Small intestine (tissue), 7 donors: ENCODE data around the gene MYOM3. TPM values are rescaled to one million over a fixed set of nuclear protein-coding genes. Genes with fewer than 3 reads are reported as not detected.

ENCODE experiments used
- DNase-seq, 2 donors: peaks; one replicate each; pipeline versions ENCODE4 v3.0.0 to v3.0.0-alpha.2; 2013
- FAIRE-seq: peaks from 2 replicates; lab custom pipeline; 2012; peaks lifted over from hg19 to GRCh38; lab: Jason Lieb, UNC
- H3K27ac ChIP-seq, 3 donors: one replicate each; pipeline ENCODE4 v1.5.1; 2013; ENCODE audit warnings: low read length in 2 of 3, mild to moderate bottlenecking in 2 of 3, control low read depth in 1 of 3, inconsistent platforms in 1 of 3, low read depth in 1 of 3, moderate library complexity in 1 of 3
- H3K27me3 ChIP-seq, 3 donors: one replicate each; pipeline ENCODE4 v1.6.1; 2013; ENCODE audit warnings: low read length in 3 of 3, inconsistent platforms in 1 of 3; ENCODE audit not compliant: control insufficient read depth in 3 of 3, insufficient read depth in 3 of 3
- H3K36me3 ChIP-seq, 3 donors: one replicate each; pipeline ENCODE4 v1.6.1; 2013; ENCODE audit warnings: low read length in 3 of 3, inconsistent platforms in 1 of 3, low read depth in 1 of 3, mild to moderate bottlenecking in 1 of 3, moderate library complexity in 1 of 3; ENCODE audit not compliant: control insufficient read depth in 3 of 3, insufficient read depth in 2 of 3
- H3K4me1 ChIP-seq, 3 donors: one replicate each; pipeline ENCODE4 v1.6.1; 2013; ENCODE audit warnings: low read length in 2 of 3, inconsistent platforms in 1 of 3, low read depth in 1 of 3, mild to moderate bottlenecking in 1 of 3, moderate library complexity in 1 of 3; ENCODE audit not compliant: control insufficient read depth in 3 of 3, insufficient read depth in 2 of 3
- H3K4me3 ChIP-seq, 3 donors: one replicate each; pipeline ENCODE4 v1.5.1; 2013; ENCODE audit warnings: low read length in 3 of 3, control low read depth in 1 of 3, inconsistent platforms in 1 of 3, low read depth in 1 of 3, mild to moderate bottlenecking in 1 of 3, moderate library complexity in 1 of 3
- H3K9me3 ChIP-seq, 2 donors: one replicate each; pipeline ENCODE4 v1.6.1; 2013; ENCODE audit warnings: low read depth in 1 of 2, low read length in 1 of 2; ENCODE audit not compliant: control insufficient read depth in 2 of 2, insufficient read depth in 1 of 2
- WGBS, 3 donors: extraction: QIAGEN DNeasy Blood & Tissue Kit; methylation state at CpG; one replicate each; pipeline ENCODE4 v1.1.7; 2013; 5-methylcytosine and 5-hydroxymethylcytosine counted together
- polyA plus RNA-seq, 4 donors: library from polyadenylated mRNA; stranded (reverse) in 3 of 4; unstranded in 1 of 4; fragments of 200-250 nt in 3 of 4; fragments of 120-200 nt in 1 of 4; gene quantifications; one replicate each; pipeline versions ENCODE4 v1.2.1 to v1.2.3, GENCODE V29; 2013
- donor health status: healthy with polysubstance abuse.
- donor health status: control.
- donor health status: control.
- donor health status: Bipolar disorder and iron deficiency.
- donor health status: healthy.

The MYOM3 gene
- polyA plus RNA-seq, 4 donors, result 1.7 to 84.8 (median 5.7) TPM

- FAIRE-seq, result no peak
- Histone ChIP-seq H3K4me3 (no peak overlapping the region), H3K36me3 (peaks cover 0 to 99% (median 0%) of the 10 kb centered on the region in 3 donors), H3K27ac (no peak overlapping the region), H3K9me3 (no peaks in the 10 kb centered on the region), H3K4me1 (peaks cover 0 to 23% (median 6%) of the 10 kb centered on the region in 3 donors), H3K27me3 (no peaks in the 10 kb centered on the region)
- WGBS, 3 donors, result 79 to 87% (median 83%) methylated on average over 14 of the region's 14 CpGs
- no peak for DNase-seq
Observed at GRCh38 chr1:24095140-24095859, 16.6 kb downstream of the MYOM3 start.

- 85 to 93% (median 89%) methylated on average over 5 of the region's 5 CpGs for WGBS, 3 donors
- H3K4me1 ChIP-seq, result peaks cover 0 to 16% (median 4%) of the 10 kb centered on the region in 3 donors
- H3K27ac ChIP-seq, result no peak overlapping the region
- no peak for FAIRE-seq
- no peaks in the 10 kb centered on the region for H3K9me3 ChIP-seq
- DNase-seq, result no peak
- H3K36me3 ChIP-seq, result peaks cover 0 to 99% (median 0%) of the 10 kb centered on the region in 3 donors
- H3K27me3 ChIP-seq, result no peaks in the 10 kb centered on the region
- no peak overlapping the region for H3K4me3 ChIP-seq
Observed at GRCh38 chr1:24094554-24094953, 17.4 kb downstream of the MYOM3 start.

- Histone ChIP-seq H3K9me3 (no peaks in the 10 kb centered on the region), H3K4me1 (peaks cover 0 to 8% (median 0%) of the 10 kb centered on the region in 3 donors), H3K4me3 (no peak overlapping the region), H3K27ac (no peak overlapping the region), H3K36me3 (peaks cover 0 to 100% (median 0%) of the 10 kb centered on the region in 3 donors), H3K27me3 (no peaks in the 10 kb centered on the region)
- WGBS, 3 donors, result 73 to 77% (median 77%) methylated on average over 9 of the region's 9 CpGs
- FAIRE-seq (no peak), DNase-seq (no peak)
Observed at GRCh38 chr1:24093732-24094131, 18.2 kb downstream of the MYOM3 start.

- no peaks in the 10 kb centered on the region for H3K9me3 ChIP-seq
- no peaks in the 10 kb centered on the region for H3K27me3 ChIP-seq
- 92 to 95% (median 94%) methylated on average over 9 of the region's 9 CpGs for WGBS, 3 donors
- peaks cover 0 to under 1% (median 0%) of the 10 kb centered on the region in 3 donors for H3K4me1 ChIP-seq
- H3K4me3 ChIP-seq, result no peak overlapping the region
- H3K36me3 ChIP-seq, result peaks cover 0 to 97% (median 0%) of the 10 kb centered on the region in 3 donors
- DNase-seq (no peak), FAIRE-seq (no peak)
- H3K27ac ChIP-seq, result no peak overlapping the region
Observed at GRCh38 chr1:24092979-24093378, 19.0 kb downstream of the MYOM3 start.

- H3K27me3 ChIP-seq, result no peaks in the 10 kb centered on the region
- WGBS, 3 donors, result 79 to 83% (median 82%) methylated on average over 12 to 13 of the region's 13 CpGs
Observed at GRCh38 chr1:24091971-24092482, 19.9 kb downstream of the MYOM3 start.

GRCh38 chr1:24090736-24091135, 21.2 kb downstream of the MYOM3 start:
- no peaks in the 10 kb centered on the region for H3K27me3 ChIP-seq
- H3K27ac ChIP-seq, result no peak overlapping the region
- no peaks in the 10 kb centered on the region for H3K4me1 ChIP-seq
- no peak overlapping the region for H3K4me3 ChIP-seq
- FAIRE-seq (no peak), DNase-seq (no peak)
- WGBS, 3 donors, result 91 to 93% (median 93%) methylated on average over 11 of the region's 11 CpGs
- no peaks in the 10 kb centered on the region for H3K9me3 ChIP-seq
- H3K36me3 ChIP-seq, result peaks cover 0 to 97% (median 0%) of the 10 kb centered on the region in 3 donors

More at GRCh38 chr1:24091971-24092482, 19.9 kb downstream of the MYOM3 start:
- Histone ChIP-seq H3K27ac (no peak overlapping the region), H3K9me3 (no peaks in the 10 kb centered on the region), H3K4me3 (no peak overlapping the region), H3K4me1 (no peaks in the 10 kb centered on the region), H3K36me3 (peaks cover 0 to 97% (median 0%) of the 10 kb centered on the region in 3 donors)
- FAIRE-seq, result no peak
- no peak for DNase-seq

GRCh38 chr1:24089743-24090555, 22.0 kb downstream of the MYOM3 start:
- no peak for FAIRE-seq
- no peak overlapping the region for H3K4me3 ChIP-seq
- H3K27me3 ChIP-seq, result no peaks in the 10 kb centered on the region
- peaks cover 0 to 92% (median 0%) of the 10 kb centered on the region in 3 donors for H3K36me3 ChIP-seq
- H3K4me1 ChIP-seq, result no peaks in the 10 kb centered on the region
- WGBS, 3 donors, result 80 to 89% (median 88%) methylated on average over 14 of the region's 14 CpGs
- no peaks in the 10 kb centered on the region for H3K9me3 ChIP-seq
- no peak overlapping the region for H3K27ac ChIP-seq
- DNase-seq, result no peak

- H3K27me3 ChIP-seq, result no peaks in the 10 kb centered on the region
- no peak overlapping the region for H3K4me3 ChIP-seq
- WGBS, 3 donors, result 78 to 90% (median 87%) methylated on average over 14 of the region's 14 CpGs
- no peaks in the 10 kb centered on the region for H3K4me1 ChIP-seq
- DNase-seq (no peak), FAIRE-seq (no peak)
- H3K9me3 ChIP-seq, result no peaks in the 10 kb centered on the region
- H3K36me3 ChIP-seq, result peaks cover 0 to 89% (median 0%) of the 10 kb centered on the region in 3 donors
- no peak overlapping the region for H3K27ac ChIP-seq
Observed at GRCh38 chr1:24089027-24089742, 22.8 kb downstream of the MYOM3 start.
